OCI-LY3 (cell line): Measurements from ENCODE around the gene MYOD1.

Experiments
- H2AFZ ChIP-seq: fragments of 200-600, 300-600 bp; shearing (Covaris generic); 2 replicates; pipeline ENCODE4 v1.6.0; 2014; ENCODE audit warnings: antibody characterized with exemption, low read depth, low read length
- H3K27ac ChIP-seq: fragments of 200-600, 300-600 bp; sonication (generic); 2 replicates; pipeline ENCODE4 v1.5.1; 2014; ENCODE audit warnings: mild to moderate bottlenecking, low read length, moderate library complexity, mixed read lengths
- H3K27me3 ChIP-seq: fragments of 200-600, 300-600 bp; sonication (generic); 2 replicates; pipeline ENCODE4 v1.6.1; 2014; ENCODE audit warnings: low read depth, low read length, mixed read lengths
- H3K36me3 ChIP-seq: fragments of 200-600, 300-600 bp; sonication (generic); replicated peaks from 2 replicates; pipeline ENCODE3; 2014; ENCODE audit warnings: low read depth, low read length, mixed read lengths
- H3K4me1 ChIP-seq: fragments of 300-600, 200-600 bp; sonication (generic); 2 replicates; pipeline ENCODE4 v1.6.1; 2014; ENCODE audit warnings: low read length, mixed read lengths
- H3K4me2 ChIP-seq: fragments of 200-600, 300-600 bp; sonication (generic); 2 replicates; pipeline ENCODE4 v1.6.1; 2014; ENCODE audit warnings: low read length, mixed read lengths
- H3K4me3 ChIP-seq: fragments of 300-600, 200-600 bp; sonication (generic); 2 replicates; pipeline ENCODE4 v1.5.1; 2014; ENCODE audit warnings: antibody characterized with exemption, mild to moderate bottlenecking, low read length, moderate library complexity
- H3K79me2 ChIP-seq: fragments of 300-600, 200-600 bp; shearing (Covaris generic); 2 replicates; pipeline ENCODE4 v1.6.1; 2014; ENCODE audit warnings: mild to moderate bottlenecking, low read length, mixed read lengths
- H3K9ac ChIP-seq: fragments of 300-600, 200-600 bp; shearing (Covaris generic); 2 replicates; pipeline ENCODE4 v1.6.0; 2014; ENCODE audit warnings: mild to moderate bottlenecking, low read length, moderate library complexity
- H3K9me3 ChIP-seq: fragments of 200-600, 300-600 bp; shearing (Covaris generic); 2 replicates; pipeline ENCODE4 v1.6.1; 2014; ENCODE audit warnings: low read length, mixed read lengths; ENCODE audit not compliant: insufficient read depth
- H4K20me1 ChIP-seq: fragments of 200-600, 300-600 bp; sonication (generic); 2 replicates; pipeline ENCODE4 v1.6.1; 2016; ENCODE audit warnings: low read length, mixed read lengths; ENCODE audit not compliant: insufficient read depth
- CTCF ChIP-seq: fragments of 200-600, 300-600 bp; sonication (generic); IDR thresholded peaks from 2 replicates; pipeline ENCODE4 v1.5.1; 2014; ENCODE audit warnings: antibody characterized with exemption, low read length, low read depth
- EZH2phosphoT487 ChIP-seq: fragments of 200-600 bp; shearing (Covaris generic); IDR thresholded peaks from 2 replicates; pipeline ENCODE4 v1.6.1; 2018; ENCODE audit warnings: antibody characterized with exemption, mixed run types, low read depth

The MYOD1 gene

DNA sequence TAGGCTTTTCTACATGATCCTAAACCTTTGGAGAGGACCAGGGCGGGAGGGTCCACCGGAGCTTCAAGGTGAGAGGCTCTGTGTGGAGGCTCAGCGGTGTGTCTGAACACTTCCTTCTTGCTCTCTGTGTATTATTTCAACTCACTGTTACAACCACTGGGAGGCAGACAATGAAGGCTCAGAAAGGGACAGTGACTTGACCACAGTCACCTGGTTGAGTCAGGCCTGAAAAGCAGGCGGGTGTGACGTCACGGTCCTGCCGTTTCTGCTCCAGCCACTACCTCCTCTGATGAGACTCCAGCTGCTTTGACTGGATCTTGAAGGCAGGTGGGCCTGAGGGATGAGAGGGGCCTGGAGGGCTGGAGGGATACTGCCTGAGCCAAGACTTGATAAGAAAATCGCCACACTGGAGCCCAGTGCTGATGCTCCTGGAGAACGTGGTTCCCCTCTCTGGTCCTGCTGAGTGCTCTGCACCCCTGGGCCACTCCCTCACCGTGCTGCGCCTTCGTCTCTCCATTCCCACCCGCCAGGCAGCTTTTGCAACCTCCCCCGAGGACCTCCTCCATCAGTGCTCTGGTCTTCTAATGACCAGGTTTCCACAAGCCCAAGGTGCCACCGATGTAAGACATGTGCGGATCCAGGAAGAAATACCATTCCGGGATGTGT, 43.1 kb downstream of the MYOD1 start:
- Histone ChIP-seq H3K27me3 (peaks cover 4% of the 10 kb centered on the region; the same call in 1 of the 2 replicates), H2AFZ (no peak overlapping the region), H3K4me2 (no peak overlapping the region), H3K79me2 (no peaks in the 10 kb centered on the region), H3K9me3 (no peaks in the 10 kb centered on the region), H3K4me1 (no peaks in the 10 kb centered on the region), H3K36me3 (no peaks in the 10 kb centered on the region), H4K20me1 (no peaks in the 10 kb centered on the region), H3K27ac (no peak overlapping the region), H3K9ac (no peak overlapping the region), H3K4me3 (no peak overlapping the region)
- TF ChIP-seq CTCF: peak; percentile 36
- TF ChIP-seq EZH2phosphoT487: no peak

DNA sequence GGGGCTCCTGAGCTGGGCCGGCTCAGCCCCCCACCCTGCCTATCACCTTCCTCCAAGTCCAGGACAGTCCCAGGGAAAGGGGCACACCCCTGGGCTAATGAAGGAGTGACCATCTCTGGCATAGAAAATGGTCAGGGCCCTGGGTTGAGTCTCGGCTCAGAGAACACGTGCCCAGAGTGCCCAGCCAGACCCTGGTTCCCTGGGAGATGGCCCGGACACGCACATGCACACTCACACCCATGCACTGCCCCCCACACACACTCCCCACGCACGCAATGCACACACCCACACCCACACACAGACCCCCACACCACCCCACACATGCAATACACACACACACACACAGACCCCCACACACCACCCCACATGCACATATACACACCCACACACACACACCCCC, 43.9 kb downstream of the MYOD1 start:
- no peak overlapping the region for H2AFZ ChIP-seq
- H3K4me1 ChIP-seq: no peaks in the 10 kb centered on the region
- no peaks in the 10 kb centered on the region for H3K79me2 ChIP-seq
- H3K27me3 ChIP-seq: peaks cover 2% of the 10 kb centered on the region; the same call in 1 of the 2 replicates
- H3K9me3 ChIP-seq: no peaks in the 10 kb centered on the region
- H3K4me2 ChIP-seq: no peak overlapping the region
- H3K9ac ChIP-seq: no peak overlapping the region
- no peaks in the 10 kb centered on the region for H4K20me1 ChIP-seq
- H3K4me3 ChIP-seq: no peak overlapping the region
- no peak overlapping the region for H3K27ac ChIP-seq
- H3K36me3 ChIP-seq: no peaks in the 10 kb centered on the region
- TF ChIP-seq CTCF (no peak), EZH2phosphoT487 (no peak)

DNA sequence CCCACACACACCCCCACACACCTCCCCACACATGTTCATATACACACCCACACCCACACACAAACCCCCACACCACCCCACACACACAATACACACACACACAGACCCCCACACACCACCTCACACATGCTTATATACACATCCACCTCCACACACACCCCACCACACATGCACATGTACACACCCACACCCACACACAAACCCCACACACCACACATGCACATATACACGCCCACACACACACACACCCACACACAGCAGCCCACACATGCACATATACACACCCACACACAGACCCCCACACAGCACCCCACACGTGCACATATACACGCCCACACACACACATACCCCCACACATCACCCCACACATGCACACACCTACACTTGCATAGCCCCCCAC, 44.3 kb downstream of the MYOD1 start:
- Histone ChIP-seq H3K79me2 (no peaks in the 10 kb centered on the region), H3K36me3 (no peaks in the 10 kb centered on the region), H3K9ac (no peak overlapping the region), H3K9me3 (no peaks in the 10 kb centered on the region), H3K4me3 (no peak overlapping the region), H3K4me1 (no peaks in the 10 kb centered on the region), H2AFZ (no peak overlapping the region), H3K4me2 (no peak overlapping the region), H3K27ac (no peak overlapping the region), H4K20me1 (no peaks in the 10 kb centered on the region), H3K27me3 (no peaks in the 10 kb centered on the region)
- TF ChIP-seq EZH2phosphoT487: no peak
- TF ChIP-seq CTCF: no peak

DNA sequence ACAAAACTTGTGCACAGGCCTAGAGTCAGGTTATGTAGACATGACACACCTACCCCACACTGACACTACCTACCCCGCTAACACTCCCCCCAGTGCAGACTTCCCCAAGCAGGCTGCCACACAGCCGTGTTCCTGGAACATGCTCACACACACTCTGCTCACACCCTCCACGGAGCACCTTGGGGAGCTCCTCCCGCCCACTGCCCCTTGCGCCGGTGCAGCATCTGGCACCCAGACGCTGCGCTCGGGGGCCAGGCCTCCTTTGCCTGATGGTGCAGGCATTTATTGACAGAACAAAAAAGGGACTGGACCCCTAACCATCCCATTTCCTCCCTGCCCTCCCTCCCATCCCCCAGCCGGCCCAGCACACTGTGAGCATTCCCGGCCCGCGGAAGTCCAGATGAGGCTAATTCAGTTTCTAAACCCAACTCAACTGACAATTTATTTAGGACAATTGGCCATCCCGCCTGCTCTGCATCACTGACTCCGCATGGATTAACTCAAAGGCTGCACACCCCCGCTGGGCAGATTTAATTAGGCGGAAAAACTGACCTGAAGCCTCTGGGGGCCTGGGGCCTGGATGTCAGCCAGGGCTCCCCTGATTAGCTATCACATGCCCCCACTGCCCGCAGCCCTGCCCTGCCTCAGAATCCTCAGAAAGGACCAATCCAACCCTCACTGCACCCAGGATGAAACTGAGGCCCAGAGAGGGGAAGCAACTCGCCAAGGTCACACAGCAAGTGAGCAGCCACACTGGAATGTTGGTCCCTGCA, 45.3 kb downstream of the MYOD1 start:
- H3K27ac ChIP-seq: no peak overlapping the region
- TF ChIP-seq EZH2phosphoT487: no peak
- no peak for TF ChIP-seq CTCF
- no peak overlapping the region for H3K4me2 ChIP-seq

More for the DNA sequence above, 45.3 kb downstream of the MYOD1 start:
- H3K4me1 ChIP-seq: peaks cover under 1% of the 10 kb centered on the region; the same call in 1 of the 2 replicates
- no peak overlapping the region for H3K4me3 ChIP-seq
- H4K20me1 ChIP-seq: no peaks in the 10 kb centered on the region
- no peaks in the 10 kb centered on the region for H3K27me3 ChIP-seq
- H3K9me3 ChIP-seq: no peaks in the 10 kb centered on the region
- no peak overlapping the region for H2AFZ ChIP-seq
- H3K9ac ChIP-seq: no peak overlapping the region
- no peaks in the 10 kb centered on the region for H3K36me3 ChIP-seq
- H3K79me2 ChIP-seq: no peaks in the 10 kb centered on the region
